SK-N-SH treated with all-trans-retinoic acid at 6 μM for 48 hours (cell line): ENCODE data around the gene SELENON.

ENCODE experiments used
- ATAC-seq: fragments of 200-7000 bp; cut with Tn5 transposase; 3 replicates; pipeline ENCODE4 v1.9.1; 2020; ENCODE audit warnings: mild to moderate bottlenecking, moderate library complexity
- ARNTL ChIP-seq: fragments of 450-650 bp; formaldehyde crosslinking; IDR thresholded peaks from 2 replicates; pipeline ENCODE4 v1.5.0; 2020; ENCODE audit warnings: low read depth, mild to moderate bottlenecking, moderate library complexity, borderline replicate concordance
- BACH2 ChIP-seq: fragments of 250-450 bp; sonication (Bioruptor Pico); IDR thresholded peaks from 2 replicates; pipeline ENCODE4 v1.9.0; 2021; ENCODE audit warnings: mild to moderate bottlenecking, borderline replicate concordance
- CREB5 ChIP-seq: fragments of 250-450 bp; sonication (Bioruptor Pico); IDR thresholded peaks from 2 replicates; pipeline ENCODE4 v1.5.1; 2020; ENCODE audit warnings: low read depth, mild to moderate bottlenecking, moderate library complexity
- CSDC2 ChIP-seq: fragments of 250-450 bp; sonication (Bioruptor Pico); IDR thresholded peaks from 2 replicates; pipeline ENCODE4 v1.5.0; 2020; ENCODE audit warnings: mild to moderate bottlenecking, moderate library complexity
- CSRNP3 ChIP-seq: fragments of 250-450 bp; sonication (Bioruptor Pico); IDR thresholded peaks from 2 replicates; pipeline ENCODE4 v1.5.1; 2021; ENCODE audit warnings: mild to moderate bottlenecking, moderate library complexity
- ESRRG ChIP-seq: fragments of 250-450 bp; sonication (Bioruptor Pico); IDR thresholded peaks from 2 replicates; pipeline ENCODE4 v1.6.1; 2021; ENCODE audit warnings: mild to moderate bottlenecking
- GLIS3 ChIP-seq: fragments of 250-450 bp; sonication (Bioruptor Pico); IDR thresholded peaks from 2 replicates; pipeline ENCODE4 v1.5.0; 2020; ENCODE audit warnings: mild to moderate bottlenecking, moderate library complexity
- ISL1 ChIP-seq: fragments of 250-450 bp; sonication (Bioruptor Pico); IDR thresholded peaks from 2 replicates; pipeline ENCODE4 v2.1.2; 2022; ENCODE audit warnings: mild to moderate bottlenecking, moderate library complexity
- OSR1 ChIP-seq: fragments of 250-450 bp; sonication (Bioruptor Pico); IDR thresholded peaks from 2 replicates; pipeline ENCODE4 v1.8.0; 2022; ENCODE audit warnings: moderate library complexity, mild to moderate bottlenecking, inconsistent platforms
- POU6F1 ChIP-seq: fragments of 250-450 bp; sonication (Bioruptor Pico); IDR thresholded peaks from 2 replicates; pipeline ENCODE4 v1.8.0; 2021; ENCODE audit warnings: low read depth, mild to moderate bottlenecking, moderate library complexity, borderline replicate concordance
- PPARA ChIP-seq: fragments of 250-450 bp; sonication (Bioruptor Pico); IDR thresholded peaks from 2 replicates; pipeline ENCODE4 v1.5.0; 2020; ENCODE audit warnings: mild to moderate bottlenecking, borderline replicate concordance
- RARB ChIP-seq: fragments of 250-450 bp; sonication (Bioruptor Pico); IDR thresholded peaks from 2 replicates; pipeline ENCODE4 v1.8.0; 2021; ENCODE audit warnings: mild to moderate bottlenecking, moderate library complexity
- SNAI2 ChIP-seq: fragments of 250-450 bp; sonication (Bioruptor Pico); IDR thresholded peaks from 2 replicates; pipeline ENCODE4 v1.5.0; 2020; ENCODE audit warnings: mild to moderate bottlenecking, moderate library complexity
- TCF4 ChIP-seq: fragments of 250-450 bp; sonication (Bioruptor Pico); IDR thresholded peaks from 2 replicates; pipeline ENCODE4 v1.8.0; 2021; ENCODE audit warnings: mild to moderate bottlenecking, moderate library complexity, borderline replicate concordance
- TOX ChIP-seq: fragments of 250-450 bp; sonication (Bioruptor Pico); IDR thresholded peaks from 2 replicates; pipeline ENCODE4 v1.8.0; 2021; ENCODE audit warnings: mild to moderate bottlenecking, moderate library complexity, borderline replicate concordance
- ZC3H10 ChIP-seq: fragments of 250-450 bp; sonication (Bioruptor Pico); IDR thresholded peaks from 2 replicates; pipeline ENCODE4 v1.5.1; 2021; ENCODE audit warnings: mild to moderate bottlenecking, moderate library complexity
- ZFP3 ChIP-seq: fragments of 250-450 bp; sonication (Bioruptor Pico); IDR thresholded peaks from 2 replicates; pipeline ENCODE4 v1.5.0; 2020; ENCODE audit warnings: mild to moderate bottlenecking, moderate library complexity
- ZFP30 ChIP-seq: fragments of 450-650 bp; formaldehyde crosslinking; IDR thresholded peaks from 2 replicates; pipeline ENCODE4 v1.5.0; 2022; ENCODE audit warnings: mild to moderate bottlenecking, moderate library complexity
- ZNF565 ChIP-seq: fragments of 450-650 bp; formaldehyde crosslinking; conservative IDR thresholded peaks from 2 replicates; pipeline ENCODE4 v1.5.0; 2020; ENCODE audit warnings: low read depth, mild to moderate bottlenecking, moderate library complexity
- ZNF70 ChIP-seq: fragments of 450-650 bp; formaldehyde crosslinking; IDR thresholded peaks from 2 replicates; pipeline ENCODE4 v1.5.0; 2020; ENCODE audit warnings: mild to moderate bottlenecking, moderate library complexity
- ZNF8 ChIP-seq: fragments of 450-650 bp; formaldehyde crosslinking; IDR thresholded peaks from 2 replicates; pipeline ENCODE4 v1.5.0; 2020; ENCODE audit warnings: mild to moderate bottlenecking, moderate library complexity
- TF ChIP-seq, protein P1 (sequence below): fragments of 250-450 bp; sonication (Bioruptor Pico); IDR thresholded peaks from 2 replicates; pipeline ENCODE4 v1.5.0; 2020; ENCODE audit warnings: mild to moderate bottlenecking, moderate library complexity
- TF ChIP-seq, protein P2 (sequence below): fragments of 250-450 bp; sonication (Bioruptor Pico); IDR thresholded peaks from 2 replicates; pipeline ENCODE4 v1.8.0; 2020; ENCODE audit warnings: mild to moderate bottlenecking, moderate library complexity, borderline replicate concordance

Gene SELENON

DNA sequence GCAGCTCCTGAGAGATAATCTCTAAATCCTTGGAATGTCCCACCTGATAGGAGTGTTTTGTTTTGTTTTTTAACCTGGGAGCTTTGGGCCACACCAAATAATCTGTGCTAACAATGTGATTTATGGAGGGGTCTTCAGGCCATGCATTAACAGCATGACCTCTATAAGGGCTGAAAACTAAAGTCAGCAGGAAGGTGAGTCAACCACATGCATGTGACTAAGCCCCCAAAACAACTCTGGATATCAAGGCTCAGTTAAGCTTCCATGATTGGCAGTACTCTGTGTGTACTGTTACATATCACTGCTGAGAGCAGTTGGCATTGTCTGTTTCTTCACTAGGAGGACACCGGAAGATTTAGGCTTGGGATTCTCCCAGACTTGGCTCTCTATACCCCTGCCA lies 48.5 kb downstream of the SELENON start:
- TF ChIP-seq OSR1 (CRISPR knock-in tag), result no peak
- TF ChIP-seq CSRNP3 (CRISPR knock-in tag), result no peak
- TF ChIP-seq ZNF8 (CRISPR knock-in tag), result no peak
- TF ChIP-seq ISL1 (CRISPR knock-in tag), result no peak
- no peak for TF ChIP-seq TOX (CRISPR knock-in tag)
- no peak for TF ChIP-seq ZNF565 (CRISPR knock-in tag)
- TF ChIP-seq BACH2 (CRISPR knock-in tag), result no peak
- TF ChIP-seq ESRRG, result no peak
- TF ChIP-seq ZC3H10 (CRISPR knock-in tag), result no peak
- no peak for TF ChIP-seq CSDC2 (CRISPR knock-in tag)
- no peak for TF ChIP-seq SNAI2
- no peak for TF ChIP-seq GLIS3 (CRISPR knock-in tag)
- TF ChIP-seq POU6F1, result no peak
- no peak for TF ChIP-seq CREB5
- TF ChIP-seq, protein P1, sequence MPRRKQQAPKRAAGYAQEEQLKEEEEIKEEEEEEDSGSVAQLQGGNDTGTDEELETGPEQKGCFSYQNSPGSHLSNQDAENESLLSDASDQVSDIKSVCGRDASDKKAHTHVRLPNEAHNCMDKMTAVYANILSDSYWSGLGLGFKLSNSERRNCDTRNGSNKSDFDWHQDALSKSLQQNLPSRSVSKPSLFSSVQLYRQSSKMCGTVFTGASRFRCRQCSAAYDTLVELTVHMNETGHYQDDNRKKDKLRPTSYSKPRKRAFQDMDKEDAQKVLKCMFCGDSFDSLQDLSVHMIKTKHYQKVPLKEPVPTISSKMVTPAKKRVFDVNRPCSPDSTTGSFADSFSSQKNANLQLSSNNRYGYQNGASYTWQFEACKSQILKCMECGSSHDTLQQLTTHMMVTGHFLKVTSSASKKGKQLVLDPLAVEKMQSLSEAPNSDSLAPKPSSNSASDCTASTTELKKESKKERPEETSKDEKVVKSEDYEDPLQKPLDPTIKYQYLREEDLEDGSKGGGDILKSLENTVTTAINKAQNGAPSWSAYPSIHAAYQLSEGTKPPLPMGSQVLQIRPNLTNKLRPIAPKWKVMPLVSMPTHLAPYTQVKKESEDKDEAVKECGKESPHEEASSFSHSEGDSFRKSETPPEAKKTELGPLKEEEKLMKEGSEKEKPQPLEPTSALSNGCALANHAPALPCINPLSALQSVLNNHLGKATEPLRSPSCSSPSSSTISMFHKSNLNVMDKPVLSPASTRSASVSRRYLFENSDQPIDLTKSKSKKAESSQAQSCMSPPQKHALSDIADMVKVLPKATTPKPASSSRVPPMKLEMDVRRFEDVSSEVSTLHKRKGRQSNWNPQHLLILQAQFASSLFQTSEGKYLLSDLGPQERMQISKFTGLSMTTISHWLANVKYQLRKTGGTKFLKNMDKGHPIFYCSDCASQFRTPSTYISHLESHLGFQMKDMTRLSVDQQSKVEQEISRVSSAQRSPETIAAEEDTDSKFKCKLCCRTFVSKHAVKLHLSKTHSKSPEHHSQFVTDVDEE (CRISPR knock-in tag), result no peak
- TF ChIP-seq RARB (CRISPR knock-in tag), result no peak
- no peak for TF ChIP-seq TCF4 (CRISPR knock-in tag)
- no peak for TF ChIP-seq PPARA (CRISPR knock-in tag)
- ATAC-seq, result no peak; the same call in 2 of the 3 replicates

- TF ChIP-seq ZFP30 (CRISPR knock-in tag) (no peak), BACH2 (CRISPR knock-in tag) (no peak), OSR1 (CRISPR knock-in tag) (no peak), TOX (CRISPR knock-in tag) (no peak), SNAI2 (no peak), PPARA (CRISPR knock-in tag) (no peak), TCF4 (CRISPR knock-in tag) (no peak), ZFP3 (CRISPR knock-in tag) (no peak), ESRRG (no peak), ARNTL (no peak), GLIS3 (CRISPR knock-in tag) (no peak), CSRNP3 (CRISPR knock-in tag) (no peak), ZNF8 (CRISPR knock-in tag) (no peak), ISL1 (CRISPR knock-in tag) (no peak), ZNF70 (CRISPR knock-in tag) (no peak), CSDC2 (CRISPR knock-in tag) (no peak), ZC3H10 (CRISPR knock-in tag) (no peak), RARB (CRISPR knock-in tag) (no peak)
- TF ChIP-seq, protein P2, sequence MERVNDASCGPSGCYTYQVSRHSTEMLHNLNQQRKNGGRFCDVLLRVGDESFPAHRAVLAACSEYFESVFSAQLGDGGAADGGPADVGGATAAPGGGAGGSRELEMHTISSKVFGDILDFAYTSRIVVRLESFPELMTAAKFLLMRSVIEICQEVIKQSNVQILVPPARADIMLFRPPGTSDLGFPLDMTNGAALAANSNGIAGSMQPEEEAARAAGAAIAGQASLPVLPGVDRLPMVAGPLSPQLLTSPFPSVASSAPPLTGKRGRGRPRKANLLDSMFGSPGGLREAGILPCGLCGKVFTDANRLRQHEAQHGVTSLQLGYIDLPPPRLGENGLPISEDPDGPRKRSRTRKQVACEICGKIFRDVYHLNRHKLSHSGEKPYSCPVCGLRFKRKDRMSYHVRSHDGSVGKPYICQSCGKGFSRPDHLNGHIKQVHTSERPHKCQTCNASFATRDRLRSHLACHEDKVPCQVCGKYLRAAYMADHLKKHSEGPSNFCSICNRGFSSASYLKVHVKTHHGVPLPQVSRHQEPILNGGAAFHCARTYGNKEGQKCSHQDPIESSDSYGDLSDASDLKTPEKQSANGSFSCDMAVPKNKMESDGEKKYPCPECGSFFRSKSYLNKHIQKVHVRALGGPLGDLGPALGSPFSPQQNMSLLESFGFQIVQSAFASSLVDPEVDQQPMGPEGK (CRISPR knock-in tag), result no peak
- no peak for ATAC-seq
Measured at GRCh38 chr1:25854554-25854953, 54.6 kb downstream of the SELENON start.
